SKM-1 (cell line): ENCODE results near the gene GINS2.

Experiments used
- DNase-seq: peaks from one replicate; lab custom pipeline; 2025; ENCODE audit not compliant: unreplicated experiment; lab: John Stamatoyannopoulos, UW

Gene GINS2

DNA sequence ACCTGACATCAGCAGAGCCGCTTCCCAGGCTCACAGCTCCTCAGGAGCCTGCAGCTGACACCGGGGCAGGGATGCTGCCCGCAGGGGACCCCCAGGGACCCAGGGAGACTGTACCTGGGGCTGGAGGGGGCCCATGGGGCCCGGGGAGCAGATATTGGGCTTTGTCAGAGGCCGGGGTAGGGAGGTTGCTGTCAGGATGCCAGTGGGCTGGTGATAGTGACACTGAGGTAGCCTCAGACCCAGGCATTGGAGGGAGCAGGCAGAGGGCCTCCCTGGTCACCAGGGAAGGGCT lies 60.5 kb downstream of the GINS2 start:
- DNase-seq, result no peak

GRCh38 chr16:85627526-85628264 lies 61.1 kb downstream of the GINS2 start:
- no peak for DNase-seq

DNA sequence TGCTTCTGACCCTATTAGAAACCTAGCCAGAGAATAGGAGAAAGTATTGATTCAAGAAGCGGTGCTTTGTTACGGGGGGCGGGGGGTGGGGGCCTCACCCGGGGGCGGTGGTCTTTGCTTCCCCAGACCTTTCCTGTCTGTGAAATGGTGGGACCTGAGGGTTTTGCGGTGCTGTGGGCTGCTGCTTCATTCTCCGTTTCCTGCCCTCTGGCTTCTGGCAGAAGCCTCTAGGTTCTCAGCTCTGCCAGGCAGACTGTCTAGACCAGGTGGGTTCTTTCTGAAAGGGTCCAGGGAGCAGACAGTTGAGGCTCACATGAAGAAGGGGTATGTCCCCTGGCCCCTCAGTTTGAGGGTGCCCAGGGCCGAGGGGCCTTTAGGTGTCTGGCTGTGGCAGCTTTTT lies 61.7 kb downstream of the GINS2 start:
- no peak for DNase-seq
